NT2/D1 (cell line): ENCODE measurements around the gene GJB1.

Experiments used
- YY1 ChIP-seq: IDR thresholded peaks from 2 replicates; pipeline ENCODE4 v1.6.1; 2011; ENCODE audit not compliant: insufficient read length, insufficient read depth
- ZNF274 ChIP-seq: IDR thresholded peaks from 2 replicates; pipeline ENCODE4 v1.6.1; 2011; ENCODE audit warnings: mild to moderate bottlenecking, low read depth, low read length

DNA sequence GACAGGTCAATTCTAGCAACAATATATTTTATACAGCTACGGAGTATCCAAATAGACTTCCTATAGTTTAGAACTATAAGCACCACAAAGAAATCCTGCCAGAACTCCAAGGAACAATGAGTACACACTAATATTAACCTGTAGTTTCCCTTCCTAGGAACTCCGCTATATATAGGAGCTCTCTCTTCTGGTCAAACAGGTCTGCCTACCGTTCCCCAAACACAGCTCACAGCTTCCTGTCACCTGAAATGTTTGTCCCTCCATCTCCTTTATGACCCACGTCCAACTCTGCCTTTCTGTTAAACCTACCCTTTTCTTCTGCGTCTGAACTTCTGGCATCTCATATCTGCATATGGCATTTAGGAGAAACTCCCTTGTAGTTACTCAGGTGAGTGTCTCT, 10.5 kb upstream of the GJB1 start:
- TF ChIP-seq ZNF274 (no peak), YY1 (no peak)
